K562 (cell line): ENCODE data around the gene ZNF35. TPM values are rescaled to one million over a fixed set of nuclear protein-coding genes. Genes with fewer than 3 reads are reported as not detected.
A peak's percentile ranks its signal among the peaks of the same experiment; 100 is the strongest.

ENCODE experiments used
- BCOR ChIP-seq: fragments of 450-650 bp; IDR thresholded peaks from 2 replicates; pipeline ENCODE4 v1.6.1; 2016
- CHCHD3 ChIP-seq: fragments of 250-450 bp; sonication (Bioruptor Pico); IDR thresholded peaks from 2 replicates; pipeline ENCODE4 v2.1.2; 2022; ENCODE audit warnings: mild to moderate bottlenecking
- HNRNPLL ChIP-seq: fragments of 200-400 bp; formaldehyde crosslinking; IDR thresholded peaks from 2 replicates; pipeline ENCODE4 v1.6.1; 2017; ENCODE audit warnings: low read length, low read depth, mild to moderate bottlenecking; ENCODE audit not compliant: poor library complexity, severe bottlenecking
- MCM7 ChIP-seq, 2 experiments: fragments of 450-650 bp; IDR thresholded peaks; 2 replicates each; pipeline ENCODE4 v1.6.1; 2016 to 2018
- OTX1 ChIP-seq: fragments of 450-650 bp; formaldehyde crosslinking; IDR thresholded peaks from 2 replicates; pipeline ENCODE4 v1.4.0; 2022; ENCODE audit warnings: mild to moderate bottlenecking
- POU5F1 ChIP-seq: fragments of 150-350 bp; IDR thresholded peaks from 2 replicates; pipeline ENCODE4 v1.6.1; 2014; ENCODE audit warnings: borderline replicate concordance, low read length, low read depth, mild to moderate bottlenecking; ENCODE audit not compliant: partially characterized antibody
- SMAD3 ChIP-seq: fragments of 450-650 bp; formaldehyde crosslinking; conservative IDR thresholded peaks from 2 replicates; pipeline ENCODE4 v1.4.0; 2020; ENCODE audit warnings: mild to moderate bottlenecking
- SUPT5H ChIP-seq: fragments of 450-650 bp; IDR thresholded peaks from 2 replicates; pipeline ENCODE4 v1.6.1; 2016
- TBL1XR1 ChIP-seq, 2 experiments: IDR thresholded peaks; 2 replicates each; pipeline ENCODE4 v1.6.1; 2012; ENCODE audit warnings: improper control_type of control experiment in 2 of 2, low read length in 2 of 2, mild to moderate bottlenecking in 1 of 2
- TCFL5 ChIP-seq: fragments of 250-450 bp; sonication (Bioruptor Pico); conservative IDR thresholded peaks from 2 replicates; pipeline ENCODE4 v1.6.1; 2021; ENCODE audit warnings: mild to moderate bottlenecking, moderate library complexity, matching md5 sums
- ZBTB8A ChIP-seq: fragments of 450-650 bp; IDR thresholded peaks from 2 replicates; pipeline ENCODE4 v1.6.1; 2018; ENCODE audit warnings: mild to moderate bottlenecking, moderate library complexity; ENCODE audit not compliant: partially characterized antibody
- ZC3H8 ChIP-seq: fragments of 450-650 bp; IDR thresholded peaks from 2 replicates; pipeline ENCODE4 v1.6.1; 2017
- ZNF174 ChIP-seq: fragments of 250-450 bp; sonication (Bioruptor Pico); IDR thresholded peaks from 2 replicates; pipeline ENCODE4 v1.4.0; 2020; ENCODE audit warnings: mild to moderate bottlenecking
- ZNF589 ChIP-seq: fragments of 200-800 bp; sonication (Bioruptor generic); IDR thresholded peaks from 2 replicates; pipeline ENCODE4 v1.6.1; 2016; ENCODE audit warnings: low read depth, missing genetic modification characterization, missing compliant biosample characterization
- ZNF696 ChIP-seq: fragments of 250-450 bp; sonication (Bioruptor Pico); conservative IDR thresholded peaks from 2 replicates; pipeline ENCODE4 v1.4.0; 2020; ENCODE audit warnings: mild to moderate bottlenecking, moderate library complexity
- polyA plus RNA-seq, 8 experiments: library from polyadenylated mRNA; depleted of rRNA in 4 of 8; stranded (reverse) in 5 of 8; unstranded in 3 of 8; fragments of >200 nt; fragmentation: Nextera tagmentation in 2 of 8; fragmentation: Illumina TruSeq in 1 of 8; extraction: Ambion mirVana in 2 of 8; extraction: Trizol in 1 of 8; gene quantifications; 2 replicates each; pipeline versions ENCODE4 v1.2.1 to v1.2.3, GENCODE V29; 2011 to 2014; ENCODE audit warnings: inconsistent platforms in 1 of 8, missing spikeins in 1 of 8
- total RNA-seq, 7 experiments: library from RNA; depleted of rRNA in 6 of 7; stranded (reverse); fragments of >200 nt in 6 of 7; fragmentation: Illumina TruSeq in 2 of 7; extraction: Trizol in 2 of 7; gene quantifications; 2 replicates each; pipeline versions ENCODE4 v1.2.1 to v1.2.3, GENCODE V29; 2011 to 2021; ENCODE audit warnings: low replicate concordance in 1 of 7
- TF ChIP-seq, protein P1 (sequence below): fragments of 450-650 bp; formaldehyde crosslinking; IDR thresholded peaks from 2 replicates; pipeline ENCODE4 v1.4.0; 2022; ENCODE audit warnings: missing genetic modification characterization
- TF ChIP-seq, protein P2 (sequence below): fragments of 450-650 bp; IDR thresholded peaks from 2 replicates; pipeline ENCODE4 v1.6.1; 2016; ENCODE audit warnings: mild to moderate bottlenecking
- TF ChIP-seq, protein P3 (sequence below): fragments of 450-650 bp; formaldehyde crosslinking; conservative IDR thresholded peaks from 2 replicates; pipeline ENCODE4 v1.4.0; 2022; ENCODE audit warnings: mild to moderate bottlenecking, missing genetic modification characterization
- TF ChIP-seq, protein P4 (sequence below): fragments of 250-450 bp; sonication (Bioruptor Pico); IDR thresholded peaks from 2 replicates; pipeline ENCODE4 v1.5.0; 2020; ENCODE audit warnings: mild to moderate bottlenecking, borderline replicate concordance
- TF ChIP-seq, protein P5 (sequence below): fragments of 450-650 bp; formaldehyde crosslinking; IDR thresholded peaks from 2 replicates; pipeline ENCODE4 v1.4.0; 2022; ENCODE audit warnings: mild to moderate bottlenecking, moderate library complexity

Gene ZNF35
- total and polyA plus RNA-seq, 9 of the 15 experiments (the other 6 are each of a cell fraction or from before 2014, with no cell fraction given), result 8.0 to 18.2 (median 14.8) TPM

- TF ChIP-seq, protein P1, sequence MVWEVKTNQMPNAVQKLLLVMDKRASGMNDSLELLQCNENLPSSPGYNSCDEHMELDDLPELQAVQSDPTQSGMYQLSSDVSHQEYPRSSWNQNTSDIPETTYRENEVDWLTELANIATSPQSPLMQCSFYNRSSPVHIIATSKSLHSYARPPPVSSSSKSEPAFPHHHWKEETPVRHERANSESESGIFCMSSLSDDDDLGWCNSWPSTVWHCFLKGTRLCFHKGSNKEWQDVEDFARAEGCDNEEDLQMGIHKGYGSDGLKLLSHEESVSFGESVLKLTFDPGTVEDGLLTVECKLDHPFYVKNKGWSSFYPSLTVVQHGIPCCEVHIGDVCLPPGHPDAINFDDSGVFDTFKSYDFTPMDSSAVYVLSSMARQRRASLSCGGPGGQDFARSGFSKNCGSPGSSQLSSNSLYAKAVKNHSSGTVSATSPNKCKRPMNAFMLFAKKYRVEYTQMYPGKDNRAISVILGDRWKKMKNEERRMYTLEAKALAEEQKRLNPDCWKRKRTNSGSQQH, result peak; percentile 14; the same call in 1 of the 2 replicates
- peak; percentile 80; the same call in 1 of the 2 replicates for TF ChIP-seq OTX1
- no peak for TF ChIP-seq BCOR
- TF ChIP-seq ZNF174, result no peak
- TF ChIP-seq MCM7 (IDR thresholded peaks at IDR 0.05), result no peak
- TF ChIP-seq, protein P2, sequence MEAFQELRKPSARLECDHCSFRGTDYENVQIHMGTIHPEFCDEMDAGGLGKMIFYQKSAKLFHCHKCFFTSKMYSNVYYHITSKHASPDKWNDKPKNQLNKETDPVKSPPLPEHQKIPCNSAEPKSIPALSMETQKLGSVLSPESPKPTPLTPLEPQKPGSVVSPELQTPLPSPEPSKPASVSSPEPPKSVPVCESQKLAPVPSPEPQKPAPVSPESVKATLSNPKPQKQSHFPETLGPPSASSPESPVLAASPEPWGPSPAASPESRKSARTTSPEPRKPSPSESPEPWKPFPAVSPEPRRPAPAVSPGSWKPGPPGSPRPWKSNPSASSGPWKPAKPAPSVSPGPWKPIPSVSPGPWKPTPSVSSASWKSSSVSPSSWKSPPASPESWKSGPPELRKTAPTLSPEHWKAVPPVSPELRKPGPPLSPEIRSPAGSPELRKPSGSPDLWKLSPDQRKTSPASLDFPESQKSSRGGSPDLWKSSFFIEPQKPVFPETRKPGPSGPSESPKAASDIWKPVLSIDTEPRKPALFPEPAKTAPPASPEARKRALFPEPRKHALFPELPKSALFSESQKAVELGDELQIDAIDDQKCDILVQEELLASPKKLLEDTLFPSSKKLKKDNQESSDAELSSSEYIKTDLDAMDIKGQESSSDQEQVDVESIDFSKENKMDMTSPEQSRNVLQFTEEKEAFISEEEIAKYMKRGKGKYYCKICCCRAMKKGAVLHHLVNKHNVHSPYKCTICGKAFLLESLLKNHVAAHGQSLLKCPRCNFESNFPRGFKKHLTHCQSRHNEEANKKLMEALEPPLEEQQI, result no peak
- no peak for TF ChIP-seq ZBTB8A
- no peak for TF ChIP-seq POU5F1
- no peak for TF ChIP-seq ZNF696 (CRISPR knock-in tag)
- no peak for TF ChIP-seq TCFL5 (CRISPR knock-in tag)
- TF ChIP-seq CHCHD3 (CRISPR knock-in tag), result no peak
- TF ChIP-seq TBL1XR1 (IDR thresholded peaks at IDR 0.05; ENCODE audit: low read length in 2 of 2), result peak in 1 of 2 experiments; percentile 80; a peak in 1 of 4 replicates
- peak; percentile 89 for TF ChIP-seq SUPT5H
- no peak for TF ChIP-seq ZC3H8
- TF ChIP-seq, protein P3, sequence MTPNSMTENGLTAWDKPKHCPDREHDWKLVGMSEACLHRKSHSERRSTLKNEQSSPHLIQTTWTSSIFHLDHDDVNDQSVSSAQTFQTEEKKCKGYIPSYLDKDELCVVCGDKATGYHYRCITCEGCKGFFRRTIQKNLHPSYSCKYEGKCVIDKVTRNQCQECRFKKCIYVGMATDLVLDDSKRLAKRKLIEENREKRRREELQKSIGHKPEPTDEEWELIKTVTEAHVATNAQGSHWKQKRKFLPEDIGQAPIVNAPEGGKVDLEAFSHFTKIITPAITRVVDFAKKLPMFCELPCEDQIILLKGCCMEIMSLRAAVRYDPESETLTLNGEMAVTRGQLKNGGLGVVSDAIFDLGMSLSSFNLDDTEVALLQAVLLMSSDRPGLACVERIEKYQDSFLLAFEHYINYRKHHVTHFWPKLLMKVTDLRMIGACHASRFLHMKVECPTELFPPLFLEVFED (CRISPR knock-in tag), result 0 out of 2 replicates have a peak, but pooled peaks have one; percentile 19
- TF ChIP-seq SMAD3 (CRISPR knock-in tag), result peak; percentile 45; the same call in 1 of the 2 replicates
- no peak for TF ChIP-seq HNRNPLL
- TF ChIP-seq ZNF589 (CRISPR knock-in tag), result no peak
- TF ChIP-seq, protein P4, sequence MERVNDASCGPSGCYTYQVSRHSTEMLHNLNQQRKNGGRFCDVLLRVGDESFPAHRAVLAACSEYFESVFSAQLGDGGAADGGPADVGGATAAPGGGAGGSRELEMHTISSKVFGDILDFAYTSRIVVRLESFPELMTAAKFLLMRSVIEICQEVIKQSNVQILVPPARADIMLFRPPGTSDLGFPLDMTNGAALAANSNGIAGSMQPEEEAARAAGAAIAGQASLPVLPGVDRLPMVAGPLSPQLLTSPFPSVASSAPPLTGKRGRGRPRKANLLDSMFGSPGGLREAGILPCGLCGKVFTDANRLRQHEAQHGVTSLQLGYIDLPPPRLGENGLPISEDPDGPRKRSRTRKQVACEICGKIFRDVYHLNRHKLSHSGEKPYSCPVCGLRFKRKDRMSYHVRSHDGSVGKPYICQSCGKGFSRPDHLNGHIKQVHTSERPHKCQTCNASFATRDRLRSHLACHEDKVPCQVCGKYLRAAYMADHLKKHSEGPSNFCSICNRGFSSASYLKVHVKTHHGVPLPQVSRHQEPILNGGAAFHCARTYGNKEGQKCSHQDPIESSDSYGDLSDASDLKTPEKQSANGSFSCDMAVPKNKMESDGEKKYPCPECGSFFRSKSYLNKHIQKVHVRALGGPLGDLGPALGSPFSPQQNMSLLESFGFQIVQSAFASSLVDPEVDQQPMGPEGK, result no peak
- TF ChIP-seq, protein P5, sequence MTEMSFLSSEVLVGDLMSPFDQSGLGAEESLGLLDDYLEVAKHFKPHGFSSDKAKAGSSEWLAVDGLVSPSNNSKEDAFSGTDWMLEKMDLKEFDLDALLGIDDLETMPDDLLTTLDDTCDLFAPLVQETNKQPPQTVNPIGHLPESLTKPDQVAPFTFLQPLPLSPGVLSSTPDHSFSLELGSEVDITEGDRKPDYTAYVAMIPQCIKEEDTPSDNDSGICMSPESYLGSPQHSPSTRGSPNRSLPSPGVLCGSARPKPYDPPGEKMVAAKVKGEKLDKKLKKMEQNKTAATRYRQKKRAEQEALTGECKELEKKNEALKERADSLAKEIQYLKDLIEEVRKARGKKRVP, result 0 out of 2 replicates have a peak, but pooled peaks have one; percentile 32
Measured at GRCh38 chr3:44648564-44649229, at the start of gene ZNF35 (continued).
